GM12878 (cell line): ENCODE data around the gene SELENOW. TPM values are rescaled to one million over a fixed set of nuclear protein-coding genes. Genes with fewer than 3 reads are reported as not detected.

Experiments used
- ATAC-seq: fragments of 200-7000 bp; cut with Tn5 transposase; 3 replicates; pipeline ENCODE4 v1.9.1; 2020; ENCODE audit warnings: mild to moderate bottlenecking, moderate library complexity
- BruUV-seq: library from RNA; stranded (reverse); fragments of 400-500 nt; replicated peaks from 2 replicates; lab custom pipeline; 2021; lab: Mats Ljungman, UMichigan
- CTCF ChIA-PET: fragments of 300-600 bp; sonication (Branson Sonifier 250); formaldehyde crosslinking; extraction: SDS; loops from one replicate; lab custom pipeline; 2021; ENCODE audit warnings: inconsistent platforms; lab: Yijun Ruan, JAX
- POLR2A ChIA-PET: fragments of 350-600 bp; formaldehyde crosslinking; extraction: SDS; loops from one replicate; lab custom pipeline; 2021; ENCODE audit warnings: inconsistent platforms; lab: Charles Lee
- RAD21 ChIA-PET: fragments of 300-600 bp; sonication (Branson Sonifier 250); formaldehyde crosslinking; loops from one replicate; lab custom pipeline; 2023; ENCODE audit warnings: antibody characterized with exemption; ENCODE audit not compliant: unreplicated experiment; lab: Charles Lee
- SMC1A ChIA-PET: fragments of 300-600 bp; sonication (Branson Sonifier 250); formaldehyde crosslinking; loops from one replicate; lab custom pipeline; 2023; ENCODE audit not compliant: unreplicated experiment, uncharacterized antibody; lab: Charles Lee
- DNase-seq: peaks from one replicate; pipeline ENCODE4 v3.0.0-alpha.2; 2011; ENCODE audit warnings: low read depth, low spot score
- FAIRE-seq: peaks from 3 replicates; lab custom pipeline; 2011; peaks lifted over from hg19 to GRCh38; lab: Jason Lieb, UNC
- H2AFZ ChIP-seq: 2 replicates; pipeline ENCODE4 v1.6.0; 2011; ENCODE audit warnings: low read depth, low read length, control low read depth; ENCODE audit not compliant: control insufficient read depth
- H3K27ac ChIP-seq: 2 replicates; pipeline ENCODE4 v1.5.1; 2011; ENCODE audit warnings: control low read depth; ENCODE audit not compliant: control insufficient read depth, insufficient read depth
- H3K27me3 ChIP-seq, 2 experiments: replicated peaks in 1 of 2; 2 replicates each; pipeline versions ENCODE4 v1.6.0 to v1.6.1; 2011; ENCODE audit warnings: low read length in 1 of 2; ENCODE audit not compliant: control insufficient read depth in 2 of 2, insufficient read depth in 2 of 2
- H3K36me3 ChIP-seq, 2 experiments: 2 replicates each; pipeline ENCODE4 v1.5.1; 2011; ENCODE audit warnings: low read length in 1 of 2; ENCODE audit not compliant: control insufficient read depth in 2 of 2, insufficient read depth in 2 of 2
- H3K4me1 ChIP-seq: 2 replicates; pipeline ENCODE4 v1.6.1; 2011; ENCODE audit warnings: mild to moderate bottlenecking, low read length, moderate library complexity, mixed read lengths; ENCODE audit not compliant: control insufficient read depth, insufficient read depth
- H3K4me2 ChIP-seq: 2 replicates; pipeline ENCODE4 v1.6.0; 2011; ENCODE audit warnings: control low read depth; ENCODE audit not compliant: control insufficient read depth, insufficient read depth
- H3K4me3 ChIP-seq: fragments of 200-600 bp; sonication (generic); 2 replicates; pipeline ENCODE4 v1.5.1; 2016
- H3K79me2 ChIP-seq: 2 replicates; pipeline ENCODE4 v1.6.0; 2011; ENCODE audit warnings: low read length; ENCODE audit not compliant: control insufficient read depth, insufficient read depth
- H3K9ac ChIP-seq: 2 replicates; pipeline ENCODE4 v1.8.0; 2011; ENCODE audit warnings: low read length, control low read depth, mixed read lengths; ENCODE audit not compliant: control insufficient read depth, insufficient read depth
- H3K9me3 ChIP-seq: replicated peaks from 3 replicates; pipeline ENCODE4 v1.5.1; 2011; ENCODE audit warnings: mild to moderate bottlenecking, low read length; ENCODE audit not compliant: control insufficient read depth, insufficient read depth
- H4K20me1 ChIP-seq: 2 replicates; pipeline ENCODE4 v1.6.0; 2011; ENCODE audit not compliant: control insufficient read depth, insufficient read depth
- CEBPB ChIP-seq, 2 experiments: fragments of 150-350 bp in 1 of 2; IDR thresholded peaks; 2 replicates each; pipeline ENCODE4 v1.6.1; 2012 to 2014; ENCODE audit warnings: low read depth in 2 of 2, low read length in 2 of 2, borderline replicate concordance in 1 of 2, inconsistent platforms in 1 of 2
- CEBPZ ChIP-seq: fragments of 150-350 bp; IDR thresholded peaks from 2 replicates; pipeline ENCODE4 v1.6.1; 2016; ENCODE audit warnings: low read depth, low read length
- ELK1 ChIP-seq: IDR thresholded peaks from 2 replicates; pipeline ENCODE4 v1.6.1; 2012; ENCODE audit warnings: low read depth, low read length, improper control_type of control experiment
- POU2F2 ChIP-seq: IDR thresholded peaks from 3 replicates; pipeline ENCODE4 v1.6.1; 2011; ENCODE audit warnings: low read depth, mild to moderate bottlenecking, low read length, borderline replicate concordance
- PRDM15 ChIP-seq: fragments of 450-650 bp; formaldehyde crosslinking; IDR thresholded peaks from 2 replicates; pipeline ENCODE4 v1.4.0; 2020; ENCODE audit warnings: mild to moderate bottlenecking, moderate library complexity
- REST ChIP-seq: IDR thresholded peaks from 2 replicates; pipeline ENCODE4 v1.6.1; 2012; ENCODE audit warnings: mild to moderate bottlenecking, low read depth, low read length
- SIX5 ChIP-seq: IDR thresholded peaks from 2 replicates; pipeline ENCODE4 v1.6.1; 2011; ENCODE audit warnings: mild to moderate bottlenecking, low read depth, low read length, moderate library complexity; ENCODE audit not compliant: severe bottlenecking
- SPI1 ChIP-seq: IDR thresholded peaks from 2 replicates; pipeline ENCODE4 v1.6.1; 2011; ENCODE audit warnings: low read depth, mild to moderate bottlenecking, low read length, moderate library complexity, borderline replicate concordance; ENCODE audit not compliant: insufficient read depth
- USF1 ChIP-seq: IDR thresholded peaks from 2 replicates; pipeline ENCODE4 v1.6.1; 2011; ENCODE audit warnings: borderline replicate concordance, low read depth, mild to moderate bottlenecking, moderate library complexity, mixed read lengths, low read length; ENCODE audit not compliant: insufficient read depth; ENCODE audit errors: extremely low read length
- ZNF622 ChIP-seq: fragments of 450-650 bp; IDR thresholded peaks from 2 replicates; pipeline ENCODE4 v1.6.1; 2017; ENCODE audit warnings: mild to moderate bottlenecking, inconsistent platforms
- ZSCAN29 ChIP-seq: fragments of 450-650 bp; IDR thresholded peaks from 2 replicates; pipeline ENCODE4 v1.6.1; 2017; ENCODE audit warnings: mild to moderate bottlenecking, moderate library complexity
- WGBS: methylation state at CpG from one replicate; pipeline ENCODE4 v1.1.6; 2016; ENCODE audit warnings: low lambda C conversion rate; ENCODE audit not compliant: insufficient replicate concordance, insufficient coverage; ENCODE audit errors: missing lambda C conversion rate; 5-methylcytosine and 5-hydroxymethylcytosine counted together
- in situ Hi-C: fragments of 300-500 bp; cut with MboI; formaldehyde crosslinking; loops from 9 replicates; pipeline ENCODE4 v1.14.3; 2018; ENCODE audit warnings: mixed read lengths
- intact Hi-C: fragments of 100-400 bp; cut with micrococcal nuclease; formaldehyde crosslinking; loops from one replicate; pipeline ENCODE4 v1.14.2; 2022; ENCODE audit not compliant: unreplicated experiment
- polyA plus RNA-seq, 11 experiments: library from polyadenylated mRNA; depleted of rRNA in 4 of 11; unstranded in 6 of 11; stranded (reverse) in 5 of 11; fragments of >200 nt; fragmentation: Nextera tagmentation in 4 of 11; fragmentation: Illumina TruSeq in 1 of 11; extraction: Ambion mirVana in 4 of 11; extraction: Trizol in 1 of 11; gene quantifications; 1 replicate in 1 of 11; 2 replicates in 10 of 11; pipeline versions ENCODE4 v1.2.1 to v1.2.3, GENCODE V29; 2011 to 2016; ENCODE audit warnings: inconsistent platforms in 2 of 11, missing spikeins in 2 of 11, low read depth in 1 of 11
- total RNA-seq, 4 experiments: library from RNA; depleted of rRNA in 3 of 4; stranded (reverse); fragments of >200 nt in 3 of 4; fragmentation: Illumina TruSeq in 1 of 4; extraction: Trizol in 1 of 4; gene quantifications; 2 replicates each; pipeline versions ENCODE4 v1.2.1 to v1.2.3, GENCODE V29; 2013 to 2021

Gene SELENOW
- total and polyA plus RNA-seq, 10 of the 15 experiments (the other 5 are each of a cell fraction or from before 2014, with no cell fraction given): 53.3 to 186 (median 101) TPM

GRCh38 chr19:47769534-47769933, 9.0 kb upstream of the SELENOW start:
- ChIA-PET SMC1A (no interaction called here), CTCF (no interaction called here), POLR2A (no interaction called here), RAD21 (no interaction called here)
- Histone ChIP-seq H3K36me3 (no peaks in the 10 kb centered on the region), H3K9me3 (no peaks in the 10 kb centered on the region), H3K4me3 (no peak overlapping the region), H3K79me2 (no peaks in the 10 kb centered on the region), H3K4me2 (no peak overlapping the region), H3K27me3 (no peaks in the 10 kb centered on the region), H2AFZ (no peak overlapping the region), H3K9ac (no peak overlapping the region), H3K4me1 (no peaks in the 10 kb centered on the region), H3K27ac (no peak overlapping the region), H4K20me1 (no peaks in the 10 kb centered on the region)
- BruUV-seq: no TSS peak
- in situ Hi-C loops: no loop called here
- 84% methylated on average over 3 of the region's 3 CpGs for WGBS
- intact Hi-C loops: no loop called here
- no peak for DNase-seq
- ATAC-seq: no peak
- FAIRE-seq: no peak
- no peak for TF ChIP-seq CEBPZ
- TF ChIP-seq SPI1: no peak
- no peak for TF ChIP-seq REST
- no peak for TF ChIP-seq SIX5
- TF ChIP-seq ZSCAN29: no peak
- TF ChIP-seq POU2F2: no peak
- no peak for TF ChIP-seq ELK1
- TF ChIP-seq PRDM15 (CRISPR knock-in tag): no peak
- TF ChIP-seq ZNF622: no peak
- TF ChIP-seq CEBPB (IDR thresholded peaks at IDR 0.05; ENCODE audit: borderline replicate concordance in 1 of 2, low read depth in 2 of 2, low read length in 2 of 2): no peak
- no peak for TF ChIP-seq USF1
